Measurements from ENCODE around the gene FRAS1. TPM values are rescaled to one million over a fixed set of nuclear protein-coding genes. Genes with fewer than 3 reads are reported as not detected.
"Not testable (repeated sequence)": the region's sequence is repeated elsewhere in the genome, so short reads cannot be mapped to it uniquely, and the experiment has no call there.

The FRAS1 gene
- total RNA-seq, 2 experiments from 2014 or later, result 0.08 TPM; not detected in 1

- POLR2A ChIA-PET, result no interaction called here
- CTCF ChIA-PET, result no interaction called here
Measured at GRCh38 chr4:78464265-78464664, 407.1 kb downstream of the FRAS1 start.

GRCh38 chr4:78467223-78467622 is 410.1 kb downstream of the FRAS1 start:
- CTCF ChIA-PET, POLR2A ChIA-PET: not testable (repeated sequence)

GRCh38 chr4:78468272-78468671 is 411.1 kb downstream of the FRAS1 start:
- CTCF ChIA-PET, result no interaction called here
- POLR2A ChIA-PET, result interaction anchor here (0.6 kb wide), 1 partner anchor 701 kb away, joined by 5 read pairs; no protein-coding TSS in a partner anchor

GRCh38 chr4:78476108-78476704 is 419.1 kb downstream of the FRAS1 start:
- POLR2A ChIA-PET, result no interaction called here
- CTCF ChIA-PET, result no interaction called here

GRCh38 chr4:78477276-78477675 is 420.2 kb downstream of the FRAS1 start:
- ChIA-PET POLR2A (no interaction called here), CTCF (no interaction called here)

GRCh38 chr4:78478523-78478922 is 421.4 kb downstream of the FRAS1 start:
- POLR2A ChIA-PET, result no interaction called here
- CTCF ChIA-PET, result no interaction called here

- ChIA-PET POLR2A (no interaction called here), CTCF (no interaction called here)
Measured at GRCh38 chr4:78480286-78480685, 423.2 kb downstream of the FRAS1 start.

- ChIA-PET POLR2A (no interaction called here), CTCF (no interaction called here)
Measured at GRCh38 chr4:78481180-78481579, 424.1 kb downstream of the FRAS1 start.

GRCh38 chr4:78482281-78482680 is 425.2 kb downstream of the FRAS1 start:
- POLR2A ChIA-PET, result no interaction called here
- CTCF ChIA-PET, result no interaction called here

GRCh38 chr4:78483811-78484210 is 426.7 kb downstream of the FRAS1 start:
- ChIA-PET POLR2A (no interaction called here), CTCF (no interaction called here)

- ChIA-PET POLR2A (no interaction called here), CTCF (no interaction called here)
Measured at GRCh38 chr4:78484574-78484973, 427.5 kb downstream of the FRAS1 start.

- CTCF ChIA-PET, result no interaction called here
- POLR2A ChIA-PET, result no interaction called here
Measured at GRCh38 chr4:78493731-78494130, 436.6 kb downstream of the FRAS1 start.

GRCh38 chr4:78496021-78496643 is 439.0 kb downstream of the FRAS1 start:
- CTCF ChIA-PET, result no interaction called here
- POLR2A ChIA-PET, result no interaction called here

- POLR2A ChIA-PET, CTCF ChIA-PET: not testable (repeated sequence)
Measured at GRCh38 chr4:78506260-78506659, 449.1 kb downstream of the FRAS1 start.

GRCh38 chr4:78509043-78509442 is 451.9 kb downstream of the FRAS1 start:
- CTCF ChIA-PET, result no interaction called here
- POLR2A ChIA-PET, result no interaction called here

- ChIA-PET POLR2A (no interaction called here), CTCF (no interaction called here)
Measured at GRCh38 chr4:78510108-78510507, 453.0 kb downstream of the FRAS1 start.

- ChIA-PET CTCF (no interaction called here), POLR2A (no interaction called here)
Measured at GRCh38 chr4:78510681-78511080, 453.6 kb downstream of the FRAS1 start.

GRCh38 chr4:78512357-78512920 is 455.3 kb downstream of the FRAS1 start:
- ChIA-PET POLR2A (no interaction called here), CTCF (no interaction called here)

GRCh38 chr4:78513411-78513975 is 456.4 kb downstream of the FRAS1 start:
- CTCF ChIA-PET, result no interaction called here
- POLR2A ChIA-PET, result no interaction called here

- ChIA-PET CTCF (no interaction called here), POLR2A (no interaction called here)
Measured at GRCh38 chr4:78517050-78517652, 460.0 kb downstream of the FRAS1 start.

GRCh38 chr4:78518561-78518960 is 461.4 kb downstream of the FRAS1 start:
- POLR2A ChIA-PET, result no interaction called here
- CTCF ChIA-PET, result no interaction called here
